Subcutaneous adipose tissue (tissue), 4 donors: ENCODE measurements around the gene NRXN2. TPM values are rescaled to one million over a fixed set of nuclear protein-coding genes. Genes with fewer than 3 reads are reported as not detected.

ENCODE experiments used
- CTCF ChIP-seq: fragments of 450-650 bp; IDR thresholded peaks from one replicate; pipeline ENCODE4 v1.5.1; 2016; ENCODE audit warnings: low read depth, mild to moderate bottlenecking, control low read depth, antibody characterized with exemption, moderate library complexity
- total RNA-seq, 4 donors: library from RNA; depleted of rRNA; stranded (reverse); fragments of >200 nt; gene quantifications; one replicate each; pipeline ENCODE4 v1.1.0, GENCODE V29; 2016

Gene NRXN2
- total RNA-seq, 4 donors from 2014 or later: 0.16 to 7.0 (median 2.9) TPM

GRCh38 chr11:64604458-64605243, 118.3 kb downstream of the NRXN2 start:
- TF ChIP-seq CTCF: no peak

GRCh38 chr11:64603411-64604110, 119.4 kb downstream of the NRXN2 start:
- TF ChIP-seq CTCF: no peak

- no peak for TF ChIP-seq CTCF
Measured at GRCh38 chr11:64602466-64603070, 120.4 kb downstream of the NRXN2 start.

- TF ChIP-seq CTCF: no peak
Measured at GRCh38 chr11:64601605-64602465, 121.2 kb downstream of the NRXN2 start.

GRCh38 chr11:64600281-64600992, 122.6 kb downstream of the NRXN2 start:
- TF ChIP-seq CTCF: no peak

- TF ChIP-seq CTCF: no peak
Measured at GRCh38 chr11:64599698-64600211, 123.2 kb downstream of the NRXN2 start.
